Breast epithelium (tissue), 4 donors: Measurements from ENCODE around the gene BTAF1. TPM values are rescaled to one million over a fixed set of nuclear protein-coding genes. Genes with fewer than 3 reads are reported as not detected.

ENCODE experiments used
- DNase-seq, 2 donors: peaks; one replicate each; pipeline ENCODE4 v3.0.0-alpha.2; 2019; ENCODE audit warnings: low spot score in 2 of 2
- H3K27ac ChIP-seq, 2 donors: fragments of 200-600 bp; sonication (generic) in 1 of 2; one replicate each; pipeline ENCODE4 v1.5.1; 2016 to 2019; ENCODE audit warnings: mild to moderate bottlenecking in 1 of 2
- H3K27me3 ChIP-seq, 2 donors: fragments of 200-600 bp; sonication (generic) in 1 of 2; one replicate each; pipeline versions ENCODE4 v1.5.1 to v1.6.0; 2017 to 2019; ENCODE audit warnings: control low read depth in 1 of 2, mild to moderate bottlenecking in 1 of 2
- H3K36me3 ChIP-seq: fragments of 200-600 bp; one replicate; pipeline ENCODE4 v1.5.1; 2019
- H3K4me1 ChIP-seq, 2 donors: fragments of 200-600 bp; sonication (generic); one replicate each; pipeline ENCODE4 v1.5.1; 2016 to 2019; ENCODE audit warnings: control low read depth in 1 of 2
- H3K4me3 ChIP-seq, 3 donors: fragments of 200-600 bp; sonication (generic); 1 replicate in 2 of 3; 2 replicates in 1 of 3; pipeline ENCODE4 v1.5.1; 2016 to 2019; ENCODE audit warnings: mild to moderate bottlenecking in 3 of 3, moderate library complexity in 2 of 3
- H3K9me3 ChIP-seq, 2 donors: fragments of 200-600 bp; sonication (generic) in 1 of 2; one replicate each; pipeline ENCODE4 v1.5.1; 2016 to 2019; ENCODE audit warnings: control low read depth in 1 of 2
- CTCF ChIP-seq, 3 donors: fragments of 450-650 bp; IDR thresholded peaks; one replicate each; pipeline ENCODE4 v1.5.1; 2016 to 2017; ENCODE audit warnings: antibody characterized with exemption in 3 of 3, mild to moderate bottlenecking in 3 of 3, moderate library complexity in 3 of 3
- POLR2A ChIP-seq: fragments of 450-650 bp; IDR thresholded peaks from one replicate; pipeline ENCODE4 v1.6.1; 2016; ENCODE audit warnings: antibody characterized with exemption, mild to moderate bottlenecking, moderate library complexity
- POLR2AphosphoS5 ChIP-seq, 3 donors: sonication (generic); formaldehyde crosslinking; IDR thresholded peaks; one replicate each; pipeline ENCODE4 v1.6.1; 2017; ENCODE audit warnings: antibody characterized with exemption in 3 of 3
- intact Hi-C: fragments of 100-400 bp; cut with DNase I; formaldehyde crosslinking; loops from one replicate; pipeline ENCODE4 v1.15.1; 2023; ENCODE audit warnings: low total_unique reads
- total RNA-seq, 3 donors: library from RNA; depleted of rRNA; stranded (reverse); fragments of >200 nt; gene quantifications; one replicate each; pipeline ENCODE4 v1.1.0, GENCODE V29; 2016

The BTAF1 gene
- total RNA-seq, 3 donors from 2014 or later: 51.2 to 105 (median 64.2) TPM

GRCh38 chr10:92052088-92052487 lies 128.5 kb downstream of the BTAF1 start:
- intact Hi-C loops: no loop called here
- H3K4me1 ChIP-seq: no peaks in the 10 kb centered on the region
- DNase-seq: no peak
- no peaks in the 10 kb centered on the region for H3K9me3 ChIP-seq
- no peak overlapping the region for H3K4me3 ChIP-seq
- TF ChIP-seq POLR2A (no peak), POLR2AphosphoS5 (IDR thresholded peaks at IDR 0.05) (no peak), CTCF (IDR thresholded peaks at IDR 0.05) (no peak)
- H3K27me3 ChIP-seq: no peaks in the 10 kb centered on the region
- H3K27ac ChIP-seq: no peak overlapping the region
- H3K36me3 ChIP-seq: no peaks in the 10 kb centered on the region

GRCh38 chr10:92052741-92053140 lies 129.2 kb downstream of the BTAF1 start:
- H3K27me3 ChIP-seq: no peaks in the 10 kb centered on the region
- no peak for DNase-seq
- TF ChIP-seq POLR2A (no peak), CTCF (IDR thresholded peaks at IDR 0.05) (no peak), POLR2AphosphoS5 (IDR thresholded peaks at IDR 0.05) (no peak)
- no peaks in the 10 kb centered on the region for H3K9me3 ChIP-seq
- H3K4me3 ChIP-seq: no peak overlapping the region
- H3K27ac ChIP-seq: no peak overlapping the region
- intact Hi-C loops: no loop called here
- H3K4me1 ChIP-seq: no peaks in the 10 kb centered on the region
- no peaks in the 10 kb centered on the region for H3K36me3 ChIP-seq

- Histone ChIP-seq H3K27me3 (no peaks in the 10 kb centered on the region), H3K9me3 (no peaks in the 10 kb centered on the region), H3K4me3 (no peak overlapping the region), H3K27ac (no peak overlapping the region), H3K4me1 (no peaks in the 10 kb centered on the region), H3K36me3 (no peaks in the 10 kb centered on the region)
- TF ChIP-seq POLR2AphosphoS5 (IDR thresholded peaks at IDR 0.05) (no peak), CTCF (IDR thresholded peaks at IDR 0.05) (no peak), POLR2A (no peak)
- intact Hi-C loops: no loop called here
- DNase-seq: no peak
These were observed 131.2 kb downstream of the BTAF1 start for GRCh38 chr10:92054807-92055206.

GRCh38 chr10:92062273-92062672 lies 138.7 kb downstream of the BTAF1 start:
- intact Hi-C loops: no loop called here
- no peak overlapping the region for H3K27ac ChIP-seq
- H3K4me1 ChIP-seq: no peaks in the 10 kb centered on the region

GRCh38 chr10:92064506-92064905 lies 140.9 kb downstream of the BTAF1 start:
- Histone ChIP-seq H3K36me3 (no peaks in the 10 kb centered on the region), H3K9me3 (no peaks in the 10 kb centered on the region), H3K4me1 (no peaks in the 10 kb centered on the region), H3K27ac (no peak overlapping the region), H3K27me3 (no peaks in the 10 kb centered on the region), H3K4me3 (no peak overlapping the region)
- intact Hi-C loops: no loop called here
- DNase-seq: no peak
- no peak for TF ChIP-seq CTCF (IDR thresholded peaks at IDR 0.05)
- no peak for TF ChIP-seq POLR2A
- TF ChIP-seq POLR2AphosphoS5 (IDR thresholded peaks at IDR 0.05): no peak

More at GRCh38 chr10:92062273-92062672, 138.7 kb downstream of the BTAF1 start:
- TF ChIP-seq POLR2A (no peak), POLR2AphosphoS5 (IDR thresholded peaks at IDR 0.05) (no peak), CTCF (IDR thresholded peaks at IDR 0.05) (no peak)
- no peaks in the 10 kb centered on the region for H3K9me3 ChIP-seq
- no peaks in the 10 kb centered on the region for H3K27me3 ChIP-seq
- H3K36me3 ChIP-seq: no peaks in the 10 kb centered on the region
- no peak overlapping the region for H3K4me3 ChIP-seq
- DNase-seq: no peak
